ENCODE data around the gene DRD5.
"Not testable (repeated sequence)": the region's sequence is repeated elsewhere in the genome, so short reads cannot be mapped to it uniquely, and the experiment has no call there.

GRCh38 chr4:9743789-9744188, 37.6 kb upstream of the DRD5 start:
- TF ChIP-seq, protein P1, sequence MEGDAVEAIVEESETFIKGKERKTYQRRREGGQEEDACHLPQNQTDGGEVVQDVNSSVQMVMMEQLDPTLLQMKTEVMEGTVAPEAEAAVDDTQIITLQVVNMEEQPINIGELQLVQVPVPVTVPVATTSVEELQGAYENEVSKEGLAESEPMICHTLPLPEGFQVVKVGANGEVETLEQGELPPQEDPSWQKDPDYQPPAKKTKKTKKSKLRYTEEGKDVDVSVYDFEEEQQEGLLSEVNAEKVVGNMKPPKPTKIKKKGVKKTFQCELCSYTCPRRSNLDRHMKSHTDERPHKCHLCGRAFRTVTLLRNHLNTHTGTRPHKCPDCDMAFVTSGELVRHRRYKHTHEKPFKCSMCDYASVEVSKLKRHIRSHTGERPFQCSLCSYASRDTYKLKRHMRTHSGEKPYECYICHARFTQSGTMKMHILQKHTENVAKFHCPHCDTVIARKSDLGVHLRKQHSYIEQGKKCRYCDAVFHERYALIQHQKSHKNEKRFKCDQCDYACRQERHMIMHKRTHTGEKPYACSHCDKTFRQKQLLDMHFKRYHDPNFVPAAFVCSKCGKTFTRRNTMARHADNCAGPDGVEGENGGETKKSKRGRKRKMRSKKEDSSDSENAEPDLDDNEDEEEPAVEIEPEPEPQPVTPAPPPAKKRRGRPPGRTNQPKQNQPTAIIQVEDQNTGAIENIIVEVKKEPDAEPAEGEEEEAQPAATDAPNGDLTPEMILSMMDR (conservative IDR thresholded peaks at IDR 0.05 in 1 of 2, IDR thresholded peaks at IDR 0.05 in 1 of 2; ENCODE audit: extremely low read depth in 1 of 2, insufficient read depth in 1 of 2, low read depth in 1 of 2, low read length in 2 of 2), result not testable (repeated sequence)
- TF ChIP-seq EZH2 (IDR thresholded peaks at IDR 0.05; ENCODE audit: borderline replicate concordance, low read length), result not testable (repeated sequence)
